ENCODE measurements around the gene YPEL3.

Gene YPEL3

GRCh38 chr16:30068333-30068732 is 27.7 kb downstream of the YPEL3 start:
- no peak for DNase-seq

- DNase-seq: no peak
Measured at GRCh38 chr16:30067584-30067916, 28.5 kb downstream of the YPEL3 start.

GRCh38 chr16:30066761-30067583 is 29.0 kb downstream of the YPEL3 start:
- no peak for DNase-seq

GRCh38 chr16:30065943-30066760 is 29.9 kb downstream of the YPEL3 start:
- DNase-seq: peak; percentile 53

GRCh38 chr16:30065102-30065942 is 30.7 kb downstream of the YPEL3 start, which contains the start of gene ALDOA:
Gene ALDOA, plus strand, starts transcription at chr16:30065760. Its CDS starts 1,138 bp downstream, at chr16:30066898.
- DNase-seq: peak; percentile 98

GRCh38 chr16:30064729-30065101 is 31.3 kb downstream of the YPEL3 start:
- no peak for DNase-seq

- DNase-seq: peak; percentile 70
Measured at GRCh38 chr16:30063893-30064728, 31.9 kb downstream of the YPEL3 start.

- no peak for DNase-seq
Measured at GRCh38 chr16:30063278-30063892, 32.6 kb downstream of the YPEL3 start.

GRCh38 chr16:30060836-30061554 is 35.0 kb downstream of the YPEL3 start:
- no peak for DNase-seq

GRCh38 chr16:30060346-30060745 is 35.7 kb downstream of the YPEL3 start:
- DNase-seq: no peak

- DNase-seq: peak; percentile 54
Measured at GRCh38 chr16:30054959-30055553, 41.0 kb downstream of the YPEL3 start.

GRCh38 chr16:30054451-30054850 is 41.6 kb downstream of the YPEL3 start:
- DNase-seq: no peak

GRCh38 chr16:30053376-30054015 is 42.5 kb downstream of the YPEL3 start:
- DNase-seq: no peak

- DNase-seq: peak; percentile 93
Measured at GRCh38 chr16:30052671-30053372, 43.2 kb downstream of the YPEL3 start.

GRCh38 chr16:30051518-30051917 is 44.5 kb downstream of the YPEL3 start:
- DNase-seq: no peak

GRCh38 chr16:30049871-30050270 is 46.1 kb downstream of the YPEL3 start:
- no peak for DNase-seq

- no peak for DNase-seq
Measured at GRCh38 chr16:30046588-30046987, 49.4 kb downstream of the YPEL3 start.

GRCh38 chr16:30046178-30046577 is 49.8 kb downstream of the YPEL3 start:
- no peak for DNase-seq

Measured in stimulated activated CD4-positive, alpha-beta T cell treated with anti-CD3 and anti-CD28 coated beads, Interleukin-1b, Interleukin-23, amount 100 ng/mL, for 48 hours (primary cell).